MCF 10A (cell line): ENCODE results near the gene VWA5B1. TPM values are rescaled to one million over a fixed set of nuclear protein-coding genes. Genes with fewer than 3 reads are reported as not detected.

Source experiments
- BruUV-seq: library from RNA; stranded (reverse); fragments of 400-500 nt; replicated peaks from 2 replicates; lab custom pipeline; 2021; lab: Mats Ljungman, UMichigan
- CTCF ChIA-PET: fragments of 300-600 bp; sonication (Branson Sonifier 250); formaldehyde crosslinking; extraction: SDS; loops from one replicate; lab custom pipeline; 2021; ENCODE audit warnings: antibody characterized with exemption, inconsistent platforms; lab: Yijun Ruan, JAX
- POLR2A ChIA-PET: fragments of 300-600, 350-650 bp; sonication (Branson Sonifier 250); formaldehyde crosslinking; extraction: SDS; loops from one replicate; lab custom pipeline; 2020; ENCODE audit warnings: antibody characterized with exemption, inconsistent platforms; lab: Yijun Ruan, JAX
- DNase-seq: peaks from one replicate; pipeline ENCODE4 v3.0.0-alpha.2; 2018; ENCODE audit not compliant: unreplicated experiment
- H3K27ac Mint-ChIP-seq: one replicate; pipeline ENCODE4 v1.8.0; 2022; ENCODE audit warnings: mild to moderate bottlenecking, low read depth, mixed read lengths; ENCODE audit not compliant: unreplicated experiment
- H3K27me3 Mint-ChIP-seq: one replicate; pipeline ENCODE4 v1.8.0; 2022; ENCODE audit warnings: mixed read lengths; ENCODE audit not compliant: insufficient read depth, unreplicated experiment
- H3K36me3 Mint-ChIP-seq: one replicate; pipeline ENCODE4 v1.8.0; 2022; ENCODE audit warnings: mild to moderate bottlenecking, moderate library complexity, mixed read lengths; ENCODE audit not compliant: insufficient read depth, unreplicated experiment
- H3K4me1 Mint-ChIP-seq: one replicate; pipeline ENCODE4 v1.8.0; 2022; ENCODE audit warnings: mixed read lengths; ENCODE audit not compliant: insufficient read depth, unreplicated experiment
- H3K4me3 Mint-ChIP-seq: one replicate; pipeline ENCODE4 v1.8.0; 2022; ENCODE audit warnings: mild to moderate bottlenecking, moderate library complexity, mixed read lengths; ENCODE audit not compliant: unreplicated experiment
- H3K9me3 Mint-ChIP-seq: one replicate; pipeline ENCODE4 v1.8.0; 2022; ENCODE audit warnings: mixed read lengths; ENCODE audit not compliant: unreplicated experiment
- CTCF ChIP-seq: fragments of 200-600 bp; IDR thresholded peaks from one replicate; pipeline ENCODE4 v1.8.0; 2022; ENCODE audit warnings: antibody characterized with exemption, mild to moderate bottlenecking; ENCODE audit not compliant: unreplicated experiment
- intact Hi-C: fragments of 100-400 bp; cut with micrococcal nuclease; formaldehyde crosslinking; loops from 2 replicates; pipeline ENCODE4 v1.14.1; 2022
- total RNA-seq: library from RNA; stranded (reverse); gene quantifications from 2 replicates; pipeline ENCODE4 v1.2.3, GENCODE V29; 2022

VWA5B1 gene
- total RNA-seq, 1 experiment from 2014 or later, result not detected

- Mint-ChIP-seq H3K9me3 (no peaks in the 10 kb centered on the region), H3K36me3 (no peaks in the 10 kb centered on the region), H3K4me1 (no peaks in the 10 kb centered on the region), H3K27ac (no peak overlapping the region), H3K27me3 (no peaks in the 10 kb centered on the region), H3K4me3 (no peak overlapping the region)
- no peak for TF ChIP-seq CTCF
- POLR2A ChIA-PET, result no interaction called here
- CTCF ChIA-PET, result no interaction called here
- DNase-seq, result no peak
- intact Hi-C loops, result no loop called here
- BruUV-seq, result no TSS peak
Observed at GRCh38 chr1:20349971-20350370, 59.3 kb downstream of the VWA5B1 start.

GRCh38 chr1:20350421-20350820 lies 59.7 kb downstream of the VWA5B1 start:
- no TSS peak for BruUV-seq
- H3K4me3 Mint-ChIP-seq, result no peak overlapping the region
- H3K9me3 Mint-ChIP-seq, result no peaks in the 10 kb centered on the region
- POLR2A ChIA-PET, result no interaction called here
- DNase-seq, result no peak
- H3K36me3 Mint-ChIP-seq, result no peaks in the 10 kb centered on the region
- intact Hi-C loops, result no loop called here
- no peak for TF ChIP-seq CTCF
- H3K27ac Mint-ChIP-seq, result no peak overlapping the region
- H3K4me1 Mint-ChIP-seq, result no peaks in the 10 kb centered on the region
- H3K27me3 Mint-ChIP-seq, result no peaks in the 10 kb centered on the region
- CTCF ChIA-PET, result no interaction called here

- intact Hi-C loops, result no loop called here
- Mint-ChIP-seq H3K27ac (no peak overlapping the region), H3K4me3 (no peak overlapping the region), H3K4me1 (no peaks in the 10 kb centered on the region), H3K36me3 (no peaks in the 10 kb centered on the region), H3K9me3 (no peaks in the 10 kb centered on the region), H3K27me3 (no peaks in the 10 kb centered on the region)
- ChIA-PET POLR2A (no interaction called here), CTCF (interaction anchor here (1.6 kb wide), 1 partner anchor 10 kb away, joined by 4 read pairs; no protein-coding TSS in a partner anchor)
- no peak for DNase-seq
- TF ChIP-seq CTCF, result no peak
- no TSS peak for BruUV-seq
Observed at GRCh38 chr1:20351911-20352701, 61.4 kb downstream of the VWA5B1 start.

GRCh38 chr1:20353836-20354235 lies 63.2 kb downstream of the VWA5B1 start:
- H3K36me3 Mint-ChIP-seq, result no peaks in the 10 kb centered on the region
- no peak for DNase-seq
- ChIA-PET CTCF (interaction anchor here (1.4 kb wide), 1 partner anchor 9 kb away, joined by 3 read pairs; no protein-coding TSS in a partner anchor), POLR2A (no interaction called here)
- H3K4me3 Mint-ChIP-seq, result no peak overlapping the region
- peaks cover 6% of the 10 kb centered on the region for H3K4me1 Mint-ChIP-seq
- no TSS peak for BruUV-seq
- H3K27me3 Mint-ChIP-seq, result no peaks in the 10 kb centered on the region
- no peaks in the 10 kb centered on the region for H3K9me3 Mint-ChIP-seq
- intact Hi-C loops, result no loop called here
- TF ChIP-seq CTCF, result no peak
- no peak overlapping the region for H3K27ac Mint-ChIP-seq
